Transverse colon (tissue), 4 donors: Measurements from ENCODE around the gene RMND1. TPM values are rescaled to one million over a fixed set of nuclear protein-coding genes. Genes with fewer than 3 reads are reported as not detected.

ENCODE experiments used
- DNase-seq: peaks from one replicate; pipeline ENCODE4 v3.0.0-alpha.2; 2019
- H3K27ac ChIP-seq, 4 donors: fragments of 200-600 bp; sonication (generic); 2 replicates each; pipeline ENCODE4 v1.5.1; 2016 to 2018; ENCODE audit warnings: inconsistent platforms in 4 of 4
- H3K27me3 ChIP-seq: fragments of 200-600 bp; sonication (generic); 2 replicates; pipeline ENCODE4 v1.5.1; 2017; ENCODE audit warnings: inconsistent platforms
- H3K36me3 ChIP-seq, 4 donors: fragments of 200-600 bp; sonication (generic); 2 replicates each; pipeline ENCODE4 v1.5.1; 2017 to 2019; ENCODE audit warnings: inconsistent platforms in 4 of 4
- H3K4me1 ChIP-seq, 4 donors: fragments of 200-600 bp; sonication (generic); 2 replicates each; pipeline ENCODE4 v1.5.1; 2017 to 2020; ENCODE audit warnings: inconsistent platforms in 4 of 4
- H3K4me3 ChIP-seq, 4 donors: fragments of 200-600 bp; sonication (generic); 1 replicate in 1 of 4; 2 replicates in 3 of 4; pipeline versions ENCODE4 v1.5.1 to v1.6.1; 2017 to 2019; ENCODE audit warnings: inconsistent platforms in 4 of 4
- H3K9me3 ChIP-seq, 2 donors: fragments of 200-600 bp; sonication (generic); 2 replicates each; pipeline ENCODE4 v1.5.1; 2017 to 2019; ENCODE audit warnings: inconsistent platforms in 2 of 2
- EP300 ChIP-seq: sonication (generic); formaldehyde crosslinking; IDR thresholded peaks from one replicate; pipeline ENCODE4 v1.6.1; 2017; ENCODE audit warnings: antibody characterized with exemption, low read depth
- POLR2A ChIP-seq: fragments of 450-650 bp; IDR thresholded peaks from one replicate; pipeline ENCODE4 v1.6.1; 2016; ENCODE audit warnings: antibody characterized with exemption, mild to moderate bottlenecking, moderate library complexity
- POLR2AphosphoS5 ChIP-seq, 3 donors: sonication (generic); formaldehyde crosslinking; IDR thresholded peaks; one replicate each; pipeline ENCODE4 v1.6.1; 2016; ENCODE audit warnings: antibody characterized with exemption in 3 of 3
- WGBS, 2 donors: methylation state at CpG; one replicate each; pipeline ENCODE4 v1.1.5; 2018; ENCODE audit warnings: low coverage in 1 of 2; 5-methylcytosine and 5-hydroxymethylcytosine counted together
- in situ Hi-C, 4 donors: fragments of 200-750 bp; cut with MboI; loops; one replicate each; pipeline versions ENCODE4 v1.15.0 to v1.15.1; 2017; ENCODE audit warnings: low sequenced_read_pairs in 3 of 4, low pct_ligation_motif_present in 1 of 4, low pct_unique_long_range_greater_than_20kb in 1 of 4
- intact Hi-C: fragments of 100-400 bp; cut with DNase I; formaldehyde crosslinking; loops from one replicate; pipeline ENCODE4 v1.15.1; 2023; ENCODE audit warnings: low total_unique reads
- total RNA-seq, 4 donors: library from RNA; depleted of rRNA; stranded (reverse); fragments of >200 nt; gene quantifications; one replicate each; pipeline ENCODE4 v1.1.0, GENCODE V29; 2016
- TF ChIP-seq, protein P1 (sequence below), 5 experiments: fragments of 200-600 bp in 3 of 5; fragments of 450-650 bp in 2 of 5; sonication (generic) in 3 of 5; IDR thresholded peaks; 1 replicate in 2 of 5; 2 replicates in 3 of 5; pipeline ENCODE4 v1.5.1; 2016 to 2017; ENCODE audit warnings: antibody characterized with exemption in 5 of 5, inconsistent platforms in 3 of 5, mild to moderate bottlenecking in 2 of 5, moderate library complexity in 1 of 5

RMND1 gene
- total RNA-seq, 4 donors from 2014 or later = 5.6 to 29.2 (median 17.5) TPM

DNA sequence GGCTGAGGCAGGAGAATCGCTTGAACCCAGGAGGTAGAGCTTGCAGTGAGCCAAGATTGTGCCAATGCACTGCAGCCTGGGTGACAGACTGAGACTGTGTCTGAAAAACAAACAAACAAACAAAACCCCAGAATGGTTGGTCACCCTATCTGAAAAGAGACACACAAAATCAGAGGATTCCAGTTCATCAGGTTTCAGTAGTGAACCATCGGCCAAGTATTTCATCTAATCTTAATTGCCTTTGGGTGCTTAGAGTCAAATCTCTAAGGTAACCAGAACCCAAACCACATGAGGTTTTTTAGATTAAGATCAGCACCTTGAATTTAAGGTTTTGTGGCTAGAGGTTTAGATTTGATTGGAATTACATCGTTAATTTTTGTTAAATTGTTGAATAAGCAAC is 52.2 kb downstream of the RMND1 start:
- TF ChIP-seq, protein P1, sequence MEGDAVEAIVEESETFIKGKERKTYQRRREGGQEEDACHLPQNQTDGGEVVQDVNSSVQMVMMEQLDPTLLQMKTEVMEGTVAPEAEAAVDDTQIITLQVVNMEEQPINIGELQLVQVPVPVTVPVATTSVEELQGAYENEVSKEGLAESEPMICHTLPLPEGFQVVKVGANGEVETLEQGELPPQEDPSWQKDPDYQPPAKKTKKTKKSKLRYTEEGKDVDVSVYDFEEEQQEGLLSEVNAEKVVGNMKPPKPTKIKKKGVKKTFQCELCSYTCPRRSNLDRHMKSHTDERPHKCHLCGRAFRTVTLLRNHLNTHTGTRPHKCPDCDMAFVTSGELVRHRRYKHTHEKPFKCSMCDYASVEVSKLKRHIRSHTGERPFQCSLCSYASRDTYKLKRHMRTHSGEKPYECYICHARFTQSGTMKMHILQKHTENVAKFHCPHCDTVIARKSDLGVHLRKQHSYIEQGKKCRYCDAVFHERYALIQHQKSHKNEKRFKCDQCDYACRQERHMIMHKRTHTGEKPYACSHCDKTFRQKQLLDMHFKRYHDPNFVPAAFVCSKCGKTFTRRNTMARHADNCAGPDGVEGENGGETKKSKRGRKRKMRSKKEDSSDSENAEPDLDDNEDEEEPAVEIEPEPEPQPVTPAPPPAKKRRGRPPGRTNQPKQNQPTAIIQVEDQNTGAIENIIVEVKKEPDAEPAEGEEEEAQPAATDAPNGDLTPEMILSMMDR (IDR thresholded peaks at IDR 0.05) = no peak
- TF ChIP-seq EP300 = no peak
- TF ChIP-seq POLR2A = no peak
- TF ChIP-seq POLR2AphosphoS5 (IDR thresholded peaks at IDR 0.05) = no peak
- intact Hi-C loops = loop anchor here (10.0 kb wide), 1 partner anchor 45 kb away; no protein-coding TSS in a partner anchor
- peaks cover 0 to 29% (median 3%) of the 10 kb centered on the region in 4 donors for H3K4me1 ChIP-seq

DNA sequence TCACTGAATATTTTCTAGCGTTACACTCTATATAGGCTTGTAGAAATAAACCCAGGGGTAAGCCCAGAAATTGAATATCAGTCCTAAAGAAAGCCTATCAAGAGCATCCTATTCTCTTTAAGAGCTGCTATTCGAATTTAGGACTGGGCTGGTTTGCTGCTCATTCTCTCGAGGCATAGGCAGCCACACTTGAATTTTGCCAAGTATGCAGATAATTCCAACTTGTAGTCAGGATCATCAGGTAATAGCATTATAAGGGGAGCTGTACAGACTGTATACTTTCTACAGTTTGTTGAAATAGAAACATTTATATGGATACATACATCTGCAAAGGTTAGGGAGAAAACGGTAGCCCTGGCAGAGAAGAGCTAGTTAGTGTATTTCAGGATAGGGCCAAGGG is 58.5 kb downstream of the RMND1 start:
- Histone ChIP-seq H3K9me3 (no peaks in the 10 kb centered on the region), H3K36me3 (no peaks in the 10 kb centered on the region), H3K27ac (peak overlapping the region in 1 of 4 donors; percentile 99), H3K4me1 (peaks cover 16 to 48% (median 28%) of the 10 kb centered on the region in 4 donors), H3K27me3 (no peaks in the 10 kb centered on the region), H3K4me3 (no peak overlapping the region)
- DNase-seq = no peak
- TF ChIP-seq EP300 (no peak), POLR2A (no peak), POLR2AphosphoS5 (IDR thresholded peaks at IDR 0.05) (no peak)
- WGBS, 2 donors = 49 to 61% methylated on average over 3 to 4 of the region's 4 CpGs
- in situ Hi-C loops = no loop called here
- intact Hi-C loops = loop anchor here (10.0 kb wide), 1 partner anchor 51 kb away; no protein-coding TSS in a partner anchor

More for the DNA sequence above, 52.2 kb downstream of the RMND1 start:
- in situ Hi-C loops = no loop called here
- H3K9me3 ChIP-seq = no peaks in the 10 kb centered on the region
- no peak overlapping the region for H3K27ac ChIP-seq
- H3K36me3 ChIP-seq = no peaks in the 10 kb centered on the region
- H3K27me3 ChIP-seq = no peaks in the 10 kb centered on the region
- 61 to 77% methylated on average over 2 to 3 of the region's 3 CpGs for WGBS, 2 donors
- no peak for DNase-seq
- H3K4me3 ChIP-seq = no peak overlapping the region

DNA sequence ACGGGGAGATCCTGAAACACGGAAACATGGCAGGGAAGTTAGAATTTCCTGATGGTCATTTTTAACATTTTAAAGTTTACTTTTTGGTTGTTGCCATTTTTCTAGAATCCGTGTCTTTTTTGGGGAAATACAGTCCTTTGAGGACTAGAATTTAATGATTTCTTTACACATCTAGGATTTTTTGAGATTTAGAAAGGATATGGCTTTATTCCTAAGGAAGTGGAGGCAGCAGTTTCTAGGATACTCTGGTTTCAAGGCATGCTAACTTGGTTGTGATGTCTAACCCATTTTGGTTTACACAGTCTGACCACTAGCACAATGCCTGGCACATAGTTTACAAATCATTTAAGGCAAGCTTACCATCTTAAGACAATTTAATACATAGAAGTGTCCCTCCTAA is 59.5 kb downstream of the RMND1 start:
- DNase-seq = no peak
- Histone ChIP-seq H3K4me3 (peak overlapping the region in 3 of 4 donors; percentile 95 to 98 (median 98)), H3K36me3 (no peaks in the 10 kb centered on the region), H3K27ac (peak overlapping the region; percentile 97 to 100 (median 100)), H3K9me3 (no peaks in the 10 kb centered on the region), H3K4me1 (peaks cover 16 to 58% (median 29%) of the 10 kb centered on the region in 4 donors), H3K27me3 (no peaks in the 10 kb centered on the region)
- intact Hi-C loops = loop anchor here (10.0 kb wide), 1 partner anchor 52 kb away; no protein-coding TSS in a partner anchor
- in situ Hi-C loops = no loop called here
- 3 to 4% methylated on average over 3 of the region's 3 CpGs for WGBS, 2 donors
- TF ChIP-seq POLR2A = no peak
- TF ChIP-seq, protein P1 (IDR thresholded peaks at IDR 0.05) = no peak
- no peak for TF ChIP-seq POLR2AphosphoS5 (IDR thresholded peaks at IDR 0.05)
- no peak for TF ChIP-seq EP300

DNA sequence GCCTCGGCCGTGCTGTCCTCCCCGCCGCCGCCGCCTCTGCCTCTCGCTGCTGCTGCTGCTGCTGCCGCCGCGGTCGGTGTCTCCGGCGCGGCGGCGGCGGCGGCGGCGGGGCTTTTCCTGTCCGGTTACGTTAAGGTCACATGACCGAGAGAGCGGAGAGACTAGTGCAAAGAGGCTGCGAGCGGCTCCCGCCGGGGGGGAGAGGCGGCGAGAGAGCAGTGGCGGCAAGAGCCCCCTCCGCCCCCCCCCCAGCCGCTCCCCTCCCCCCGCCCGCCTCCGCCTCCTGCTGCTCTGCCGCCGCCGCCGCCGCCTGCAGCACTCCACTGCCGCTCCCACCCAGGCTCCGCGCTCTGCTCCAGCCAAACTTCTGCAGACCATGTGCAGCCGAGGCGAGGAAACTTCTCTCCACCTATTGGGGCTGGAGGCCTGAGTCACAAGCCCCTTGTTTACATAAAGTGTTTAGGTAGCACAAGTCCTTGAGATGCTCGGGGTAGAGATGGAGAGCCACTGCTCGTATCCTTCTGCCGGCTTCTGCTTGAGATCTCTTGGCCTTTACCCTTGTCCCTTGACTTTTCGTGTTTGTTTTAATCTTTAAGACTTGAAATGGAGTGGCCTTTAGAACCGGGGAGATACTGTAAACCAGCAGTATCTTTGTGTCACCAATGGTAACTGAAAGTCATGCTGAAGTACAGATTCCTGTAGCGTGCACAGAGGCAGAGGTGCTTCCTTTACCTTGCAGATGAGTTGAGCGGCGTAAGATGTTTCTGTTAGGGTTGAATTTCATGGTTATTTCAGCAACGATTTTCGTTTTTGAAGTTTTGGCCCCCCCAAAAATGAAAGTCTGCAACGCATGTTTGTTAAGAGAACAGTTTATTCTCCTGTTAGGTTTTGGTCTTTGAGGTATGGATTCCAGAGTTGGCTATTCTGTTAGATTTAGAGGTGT is 60.2 kb downstream of the RMND1 start, which contains the start of gene ZBTB2:
Gene ZBTB2 (minus strand): TSS at position 89 of the 943 bp plus-strand sequence. CDS start 17,922 bp downstream, outside the sequence.
- in situ Hi-C loops = no loop called here
- peaks cover 16 to 58% (median 29%) of the 10 kb centered on the region in 4 donors for H3K4me1 ChIP-seq
- no peaks in the 10 kb centered on the region for H3K27me3 ChIP-seq
- no peak for TF ChIP-seq EP300
- TF ChIP-seq POLR2AphosphoS5 (IDR thresholded peaks at IDR 0.05) = peak in 1 of 3 donors; percentile 50
- TF ChIP-seq, protein P1 (IDR thresholded peaks at IDR 0.05) = no peak
- TF ChIP-seq POLR2A = no peak
- DNase-seq = peak; percentile 73
- H3K4me3 ChIP-seq = peak within 1 kb of the TSS; percentile 90 to 98 (median 96)
- H3K36me3 ChIP-seq = no peaks in the 10 kb centered on the region
- intact Hi-C loops = loop anchor here (10.0 kb wide), 1 partner anchor 53 kb away; no protein-coding TSS in a partner anchor
- WGBS, 2 donors = 1 to 4% methylated on average over 6 to 56 of the region's 57 CpGs
- no peaks in the 10 kb centered on the region for H3K9me3 ChIP-seq
- peak within 1 kb of the TSS; percentile 97 to 100 (median 100) for H3K27ac ChIP-seq
